ENCODE data around the gene NDUFV2.

GRCh38 chr18:9124824-9125223 lies 22.3 kb downstream of the NDUFV2 start:
- no peak for TF ChIP-seq EZH2 (IDR thresholded peaks at IDR 0.05)
- no peak for TF ChIP-seq POLR2AphosphoS5 (IDR thresholded peaks at IDR 0.05; ENCODE audit: borderline replicate concordance, low read depth, low read length)
- no peak for TF ChIP-seq FOXP2 (optimal IDR thresholded peaks at IDR 0.05; ENCODE audit: control extremely low read depth, extremely low read length, insufficient read depth)

Data from SK-N-MC (cell line).